Thymus (tissue), 11 donors: Measurements from ENCODE around the gene ASPG. TPM values are rescaled to one million over a fixed set of nuclear protein-coding genes. Genes with fewer than 3 reads are reported as not detected.

Experiments used
- DNase-seq, 9 donors: peaks; one replicate each; pipeline ENCODE4 v3.0.0-alpha.2; 2013; ENCODE audit warnings: low spot score in 9 of 9, low read depth in 6 of 9, missing footprints in 1 of 9
- H3K27ac ChIP-seq, 2 donors: one replicate each; pipeline ENCODE4 v1.5.1; 2013; ENCODE audit warnings: control low read depth in 1 of 2, low read depth in 1 of 2, low read length in 1 of 2, mild to moderate bottlenecking in 1 of 2, moderate library complexity in 1 of 2
- H3K27me3 ChIP-seq, 2 donors: one replicate each; pipeline ENCODE4 v1.5.1; 2013; ENCODE audit warnings: low read length in 1 of 2; ENCODE audit not compliant: control insufficient read depth in 2 of 2, insufficient read depth in 1 of 2
- H3K36me3 ChIP-seq, 2 donors: one replicate each; pipeline ENCODE4 v1.5.1; 2013; ENCODE audit warnings: low read length in 1 of 2, mild to moderate bottlenecking in 1 of 2, moderate library complexity in 1 of 2; ENCODE audit not compliant: control insufficient read depth in 2 of 2, insufficient read depth in 2 of 2
- H3K4me1 ChIP-seq, 2 donors: one replicate each; pipeline ENCODE4 v1.5.1; 2013; ENCODE audit warnings: low read length in 2 of 2; ENCODE audit not compliant: control insufficient read depth in 2 of 2, insufficient read depth in 2 of 2
- H3K4me3 ChIP-seq, 2 donors: one replicate each; pipeline ENCODE4 v1.5.1; 2013; ENCODE audit warnings: low read length in 2 of 2, control low read depth in 1 of 2, mild to moderate bottlenecking in 1 of 2
- H3K9me3 ChIP-seq, 2 donors: one replicate each; pipeline ENCODE4 v1.5.1; 2013; ENCODE audit warnings: low read length in 1 of 2, mild to moderate bottlenecking in 1 of 2; ENCODE audit not compliant: control insufficient read depth in 2 of 2, insufficient read depth in 1 of 2
- WGBS: extraction: QIAGEN DNeasy Blood & Tissue Kit; methylation state at CpG from one replicate; pipeline ENCODE4 v1.1.7; 2013; 5-methylcytosine and 5-hydroxymethylcytosine counted together
- polyA plus RNA-seq: library from polyadenylated mRNA; stranded (reverse); fragments of 200-250 nt; gene quantifications from one replicate; pipeline ENCODE4 v1.2.3, GENCODE V29; 2013
- total RNA-seq: library from RNA; stranded (reverse); fragments of 120-200 nt; gene quantifications from one replicate; pipeline ENCODE4 v1.2.4, GENCODE V29; 2013
- donor health status: healthy.

The ASPG gene
- total and polyA plus RNA-seq, 2 donors: 0.24 to 5.5 TPM

GRCh38 chr14:104102282-104102914 is 16.9 kb downstream of the ASPG start:
- no peak overlapping the region for H3K27ac ChIP-seq
- WGBS: 87% methylated on average over 16 of the region's 16 CpGs
- no peak for DNase-seq
- H3K9me3 ChIP-seq: no peaks in the 10 kb centered on the region
- no peaks in the 10 kb centered on the region for H3K4me1 ChIP-seq
- H3K4me3 ChIP-seq: no peak overlapping the region
- H3K27me3 ChIP-seq: no peaks in the 10 kb centered on the region
- H3K36me3 ChIP-seq: no peaks in the 10 kb centered on the region

DNA sequence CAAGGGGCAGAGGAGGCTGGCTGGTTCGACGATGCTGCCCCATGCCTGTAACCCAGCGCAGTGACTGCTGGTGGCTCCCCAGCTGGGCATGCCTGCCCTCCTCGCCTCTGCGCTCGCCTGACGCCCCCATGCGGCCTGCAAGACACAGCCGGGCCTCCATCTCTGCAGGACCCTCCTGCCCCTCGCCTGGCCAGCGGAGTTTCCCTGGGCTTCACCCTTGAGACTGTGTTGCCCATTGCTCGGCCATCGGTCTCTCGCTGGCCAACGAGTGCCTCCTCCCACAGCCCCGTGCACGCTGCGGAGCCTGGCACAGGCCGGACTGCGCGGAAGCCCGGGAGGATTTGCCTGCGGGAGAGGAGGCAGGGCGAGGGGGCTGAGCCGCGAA is 17.6 kb downstream of the ASPG start:
- DNase-seq: no peak
- H3K4me3 ChIP-seq: no peak overlapping the region
- WGBS: 91% methylated on average over 26 of the region's 26 CpGs
- no peaks in the 10 kb centered on the region for H3K36me3 ChIP-seq
- H3K4me1 ChIP-seq: no peaks in the 10 kb centered on the region
- H3K27me3 ChIP-seq: no peaks in the 10 kb centered on the region
- no peaks in the 10 kb centered on the region for H3K9me3 ChIP-seq
- H3K27ac ChIP-seq: no peak overlapping the region

GRCh38 chr14:104103446-104104075 is 18.1 kb downstream of the ASPG start:
- H3K27ac ChIP-seq: no peak overlapping the region
- H3K27me3 ChIP-seq: no peaks in the 10 kb centered on the region
- H3K4me1 ChIP-seq: no peaks in the 10 kb centered on the region
- no peak for DNase-seq
- WGBS: 90% methylated on average over 23 of the region's 23 CpGs
- H3K36me3 ChIP-seq: no peaks in the 10 kb centered on the region
- no peaks in the 10 kb centered on the region for H3K9me3 ChIP-seq
- no peak overlapping the region for H3K4me3 ChIP-seq

- no peaks in the 10 kb centered on the region for H3K4me1 ChIP-seq
- no peaks in the 10 kb centered on the region for H3K9me3 ChIP-seq
- no peak overlapping the region for H3K4me3 ChIP-seq
- 89% methylated on average over 35 of the region's 35 CpGs for WGBS
- no peak for DNase-seq
- H3K27me3 ChIP-seq: no peaks in the 10 kb centered on the region
- no peaks in the 10 kb centered on the region for H3K36me3 ChIP-seq
- no peak overlapping the region for H3K27ac ChIP-seq
Observed at GRCh38 chr14:104104076-104104901, 18.8 kb downstream of the ASPG start.

GRCh38 chr14:104105071-104105821 is 19.7 kb downstream of the ASPG start:
- H3K27me3 ChIP-seq: no peaks in the 10 kb centered on the region
- no peak for DNase-seq
- H3K9me3 ChIP-seq: no peaks in the 10 kb centered on the region
- H3K4me1 ChIP-seq: no peaks in the 10 kb centered on the region
- H3K4me3 ChIP-seq: no peak overlapping the region
- H3K27ac ChIP-seq: no peak overlapping the region
- WGBS: 91% methylated on average over 27 of the region's 27 CpGs
- no peaks in the 10 kb centered on the region for H3K36me3 ChIP-seq

GRCh38 chr14:104105822-104106470 is 20.4 kb downstream of the ASPG start:
- no peak for DNase-seq
- Histone ChIP-seq H3K4me3 (no peak overlapping the region), H3K36me3 (no peaks in the 10 kb centered on the region), H3K27ac (no peak overlapping the region), H3K9me3 (no peaks in the 10 kb centered on the region), H3K27me3 (no peaks in the 10 kb centered on the region), H3K4me1 (no peaks in the 10 kb centered on the region)
- WGBS: 90% methylated on average over 18 of the region's 18 CpGs

DNA sequence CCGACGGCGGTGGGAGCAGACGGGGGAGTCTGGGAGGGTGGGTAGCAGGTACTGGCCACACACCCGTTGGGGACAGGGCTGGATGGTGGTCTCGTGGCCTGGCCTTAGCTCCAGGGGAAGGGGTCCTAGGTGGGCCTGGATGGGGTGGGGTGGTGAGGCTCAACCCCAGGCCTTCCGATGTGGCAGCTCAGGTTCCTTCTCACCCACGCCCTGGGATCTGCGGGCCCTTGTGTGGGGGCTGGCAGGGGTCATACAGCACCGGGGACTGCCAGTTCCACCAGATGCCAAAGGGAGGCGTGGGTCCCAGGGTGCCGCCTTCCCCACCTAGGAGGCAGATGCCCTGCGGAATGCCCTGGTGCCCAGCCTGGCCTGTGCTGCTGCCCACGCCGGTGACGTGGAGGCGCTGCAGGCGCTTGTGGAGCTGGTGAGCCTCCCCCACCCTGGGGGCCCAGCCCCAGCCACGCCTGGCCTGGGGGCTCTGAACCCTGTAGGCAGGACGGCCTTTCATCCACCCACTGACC is 21.0 kb downstream of the ASPG start:
- Histone ChIP-seq H3K27me3 (no peaks in the 10 kb centered on the region), H3K4me3 (no peak overlapping the region), H3K36me3 (no peaks in the 10 kb centered on the region), H3K27ac (no peak overlapping the region), H3K9me3 (no peaks in the 10 kb centered on the region), H3K4me1 (no peaks in the 10 kb centered on the region)
- DNase-seq: no peak
- whole genome bisulfite sequencing: 96% methylated on average over 20 of the region's 20 CpGs

DNA sequence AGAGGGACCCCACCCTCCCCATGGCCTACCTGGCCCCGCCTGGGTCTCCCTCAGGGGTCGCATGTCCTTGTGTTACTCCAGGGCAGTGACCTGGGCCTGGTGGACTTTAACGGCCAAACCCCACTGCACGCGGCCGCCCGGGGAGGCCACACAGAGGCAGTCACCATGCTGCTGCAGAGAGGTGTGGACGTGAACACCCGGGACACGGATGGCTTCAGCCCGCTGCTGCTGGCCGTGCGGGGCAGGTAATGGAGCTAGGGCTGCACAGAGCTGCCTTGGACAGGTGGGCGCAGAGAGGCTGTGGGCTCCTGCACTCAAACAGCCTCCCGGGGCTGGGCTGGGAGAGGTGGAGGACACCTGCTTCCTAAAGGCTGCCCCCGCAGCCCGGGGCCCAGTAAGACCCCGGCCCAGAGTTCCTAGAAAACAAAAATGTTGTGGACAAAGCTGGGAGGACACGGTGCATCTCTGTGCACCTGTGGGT is 21.6 kb downstream of the ASPG start:
- no peaks in the 10 kb centered on the region for H3K4me1 ChIP-seq
- 92% methylated on average over 19 of the region's 19 CpGs for WGBS
- H3K27ac ChIP-seq: no peak overlapping the region
- no peaks in the 10 kb centered on the region for H3K36me3 ChIP-seq
- H3K4me3 ChIP-seq: no peak overlapping the region
- DNase-seq: no peak
- H3K27me3 ChIP-seq: no peaks in the 10 kb centered on the region
- no peaks in the 10 kb centered on the region for H3K9me3 ChIP-seq
